ENCODE measurements around the gene ADARB1.

GRCh38 chr21:45227735-45228134, 153.4 kb downstream of the ADARB1 start:
- no peak for TF ChIP-seq TOX (CRISPR knock-in tag; IDR thresholded peaks at IDR 0.05; ENCODE audit: borderline replicate concordance)
- no peak for TF ChIP-seq ZC3H10 (CRISPR knock-in tag; IDR thresholded peaks at IDR 0.05)
- no peak for TF ChIP-seq RARB (CRISPR knock-in tag; IDR thresholded peaks at IDR 0.05)
- no peak for TF ChIP-seq CSRNP3 (CRISPR knock-in tag; IDR thresholded peaks at IDR 0.05)
- TF ChIP-seq CREB5 (CRISPR knock-in tag; IDR thresholded peaks at IDR 0.05; ENCODE audit: low read depth), result no peak
- TF ChIP-seq OSR1 (CRISPR knock-in tag; IDR thresholded peaks at IDR 0.05), result no peak
- no peak for TF ChIP-seq PATZ1 (CRISPR knock-in tag; IDR thresholded peaks at IDR 0.05; ENCODE audit: borderline replicate concordance)
- no peak for TF ChIP-seq ZFP3 (CRISPR knock-in tag; IDR thresholded peaks at IDR 0.05)
